HG03432 (cell line): ENCODE data around the gene TUBGCP3.
"Not testable (repeated sequence)": the region's sequence is repeated elsewhere in the genome, so short reads cannot be mapped to it uniquely, and the experiment has no call there.

ENCODE experiments used
- ATAC-seq: cut with Tn5 transposase; IDR thresholded peaks from one replicate; pipeline ENCODE4 v1.9.1; 2021; ENCODE audit warnings: mild to moderate bottlenecking, moderate library complexity; ENCODE audit not compliant: unreplicated experiment

TUBGCP3 gene

GRCh38 chr13:112579310-112579843 lies 8.6 kb downstream of the TUBGCP3 start:
- ATAC-seq, result no peak

GRCh38 chr13:112576768-112577167 lies 11.2 kb downstream of the TUBGCP3 start:
- no peak for ATAC-seq

- ATAC-seq, result no peak
Observed at GRCh38 chr13:112576191-112576590, 11.8 kb downstream of the TUBGCP3 start.

- no peak for ATAC-seq
Observed at GRCh38 chr13:112575675-112576074, 12.3 kb downstream of the TUBGCP3 start.

- no peak for ATAC-seq
Observed at GRCh38 chr13:112574834-112575613, 12.9 kb downstream of the TUBGCP3 start.

- no peak for ATAC-seq
Observed at GRCh38 chr13:112574416-112574815, 13.5 kb downstream of the TUBGCP3 start.

GRCh38 chr13:112573710-112574109 lies 14.2 kb downstream of the TUBGCP3 start:
- ATAC-seq, result no peak

GRCh38 chr13:112572366-112572765 lies 15.6 kb downstream of the TUBGCP3 start:
- ATAC-seq, result no peak

GRCh38 chr13:112569821-112570220 lies 18.1 kb downstream of the TUBGCP3 start:
- no peak for ATAC-seq

GRCh38 chr13:112567161-112567862 lies 20.6 kb downstream of the TUBGCP3 start:
- ATAC-seq, result no peak

GRCh38 chr13:112562786-112563383 lies 25.1 kb downstream of the TUBGCP3 start:
- no peak for ATAC-seq

GRCh38 chr13:112562254-112562653 lies 25.7 kb downstream of the TUBGCP3 start:
- no peak for ATAC-seq

- ATAC-seq, result no peak
Observed at GRCh38 chr13:112561478-112561877, 26.5 kb downstream of the TUBGCP3 start.

GRCh38 chr13:112558696-112559418 lies 29.1 kb downstream of the TUBGCP3 start:
- ATAC-seq, result no peak

- ATAC-seq, result no peak
Observed at GRCh38 chr13:112556600-112556999, 31.4 kb downstream of the TUBGCP3 start.

- ATAC-seq, result no peak
Observed at GRCh38 chr13:112554214-112554850, 33.6 kb downstream of the TUBGCP3 start.

- ATAC-seq, result not testable (repeated sequence)
Observed at GRCh38 chr13:112548975-112549374, 39.0 kb downstream of the TUBGCP3 start.

- ATAC-seq, result no peak
Observed at GRCh38 chr13:112545856-112546255, 42.1 kb downstream of the TUBGCP3 start.

GRCh38 chr13:112532837-112533745 lies 54.9 kb downstream of the TUBGCP3 start:
- no peak for ATAC-seq
